ENCODE results near the gene TAGLN3. TPM values are rescaled to one million over a fixed set of nuclear protein-coding genes. Genes with fewer than 3 reads are reported as not detected.

Gene TAGLN3
- total and polyA plus RNA-seq, 2 donors from 2014 or later, result 0.79 to 5.7 TPM

GRCh38 chr3:112013784-112014143 is 15.0 kb downstream of the TAGLN3 start:
- DNase-seq (no peak), FAIRE-seq (no peak)
- intact Hi-C loops (cut with DNase I), result no loop called here

GRCh38 chr3:112017091-112017490 is 18.4 kb downstream of the TAGLN3 start:
- no peaks in the 10 kb centered on the region for H3K36me3 ChIP-seq (ENCODE audit: control insufficient read depth in 2 of 3, insufficient read depth in 3 of 3, low read length in 3 of 3)
- DNase-seq (no peak), FAIRE-seq (no peak)
- H3K9ac ChIP-seq (ENCODE audit: low read length in 3 of 3), result no peak overlapping the region
- no peak overlapping the region for H3K27ac ChIP-seq (ENCODE audit: low read depth in 2 of 2, low read length in 2 of 2)
- TF ChIP-seq CTCF (IDR thresholded peaks at IDR 0.05; ENCODE audit: borderline replicate concordance, extremely low read depth, insufficient read depth), result no peak
- H3K4me3 ChIP-seq (ENCODE audit: low read length in 3 of 3), result no peak overlapping the region
- peaks cover 0 to 10% (median 5%) of the 10 kb centered on the region in 3 donors for H3K4me1 ChIP-seq (ENCODE audit: control insufficient read depth in 2 of 3, insufficient read depth in 2 of 3, low read depth in 1 of 3, low read length in 3 of 3)
- intact Hi-C loops (cut with DNase I), result no loop called here
- H3K27me3 ChIP-seq (ENCODE audit: control insufficient read depth, insufficient read depth, low read length), result no peaks in the 10 kb centered on the region
- H3K9me3 ChIP-seq (ENCODE audit: control insufficient read depth in 2 of 3, insufficient read depth in 1 of 3, low read length in 3 of 3), result no peaks in the 10 kb centered on the region

More at GRCh38 chr3:112013784-112014143, 15.0 kb downstream of the TAGLN3 start:
- no peak overlapping the region for H3K27ac ChIP-seq (ENCODE audit: low read depth in 2 of 2, low read length in 2 of 2)
- H3K36me3 ChIP-seq (ENCODE audit: control insufficient read depth in 2 of 3, insufficient read depth in 3 of 3, low read length in 3 of 3), result no peaks in the 10 kb centered on the region
- no peak overlapping the region for H3K4me3 ChIP-seq (ENCODE audit: low read length in 3 of 3)
- H3K9ac ChIP-seq (ENCODE audit: low read length in 3 of 3), result no peak overlapping the region
- peaks cover 0 to 34% (median 17%) of the 10 kb centered on the region in 3 donors for H3K4me1 ChIP-seq (ENCODE audit: control insufficient read depth in 2 of 3, insufficient read depth in 2 of 3, low read depth in 1 of 3, low read length in 3 of 3)
- H3K27me3 ChIP-seq (ENCODE audit: control insufficient read depth, insufficient read depth, low read length), result no peaks in the 10 kb centered on the region
- no peak for TF ChIP-seq CTCF (IDR thresholded peaks at IDR 0.05; ENCODE audit: borderline replicate concordance, extremely low read depth, insufficient read depth)
- H3K9me3 ChIP-seq (ENCODE audit: control insufficient read depth in 2 of 3, insufficient read depth in 1 of 3, low read length in 3 of 3), result no peaks in the 10 kb centered on the region

GRCh38 chr3:112018712-112019111 is 20.0 kb downstream of the TAGLN3 start:
- intact Hi-C loops (cut with DNase I), result no loop called here
- no peaks in the 10 kb centered on the region for H3K9me3 ChIP-seq (ENCODE audit: control insufficient read depth in 2 of 3, insufficient read depth in 1 of 3, low read length in 3 of 3)
- TF ChIP-seq CTCF (IDR thresholded peaks at IDR 0.05; ENCODE audit: borderline replicate concordance, extremely low read depth, insufficient read depth), result no peak
- no peak overlapping the region for H3K9ac ChIP-seq (ENCODE audit: low read length in 3 of 3)
- FAIRE-seq (no peak), DNase-seq (no peak)
- H3K4me1 ChIP-seq (ENCODE audit: control insufficient read depth in 2 of 3, insufficient read depth in 2 of 3, low read depth in 1 of 3, low read length in 3 of 3), result no peaks in the 10 kb centered on the region
- no peaks in the 10 kb centered on the region for H3K27me3 ChIP-seq (ENCODE audit: control insufficient read depth, insufficient read depth, low read length)
- H3K4me3 ChIP-seq (ENCODE audit: low read length in 3 of 3), result no peak overlapping the region
- H3K27ac ChIP-seq (ENCODE audit: low read depth in 2 of 2, low read length in 2 of 2), result no peak overlapping the region
- H3K36me3 ChIP-seq (ENCODE audit: control insufficient read depth in 2 of 3, insufficient read depth in 3 of 3, low read length in 3 of 3), result no peaks in the 10 kb centered on the region

- H3K9me3 ChIP-seq (ENCODE audit: control insufficient read depth in 2 of 3, insufficient read depth in 1 of 3, low read length in 3 of 3), result no peaks in the 10 kb centered on the region
- no peak overlapping the region for H3K27ac ChIP-seq (ENCODE audit: low read depth in 2 of 2, low read length in 2 of 2)
- no peaks in the 10 kb centered on the region for H3K4me1 ChIP-seq (ENCODE audit: control insufficient read depth in 2 of 3, insufficient read depth in 2 of 3, low read depth in 1 of 3, low read length in 3 of 3)
- DNase-seq, result no peak
- intact Hi-C loops (cut with DNase I), result no loop called here
- H3K36me3 ChIP-seq (ENCODE audit: control insufficient read depth in 2 of 3, insufficient read depth in 3 of 3, low read length in 3 of 3), result no peaks in the 10 kb centered on the region
- FAIRE-seq, result no peak
- H3K9ac ChIP-seq (ENCODE audit: low read length in 3 of 3), result no peak overlapping the region
- TF ChIP-seq CTCF (IDR thresholded peaks at IDR 0.05; ENCODE audit: borderline replicate concordance, extremely low read depth, insufficient read depth), result no peak
- no peak overlapping the region for H3K4me3 ChIP-seq (ENCODE audit: low read length in 3 of 3)
- no peaks in the 10 kb centered on the region for H3K27me3 ChIP-seq (ENCODE audit: control insufficient read depth, insufficient read depth, low read length)
Observed at GRCh38 chr3:112019716-112020115, 21.0 kb downstream of the TAGLN3 start.
